ENCODE data around the gene NOS3. TPM values are rescaled to one million over a fixed set of nuclear protein-coding genes. Genes with fewer than 3 reads are reported as not detected.
A peak's percentile ranks its signal among the peaks of the same experiment; 100 is the strongest.

The NOS3 gene
- total and polyA plus RNA-seq, 9 of the 15 experiments (the other 6 are each of a cell fraction or from before 2014, with no cell fraction given) = 1.1 to 121 (median 23.6) TPM

- TF ChIP-seq ZBTB12 (CRISPR knock-in tag; IDR thresholded peaks at IDR 0.05) (0 out of 2 replicates have a peak, but pooled peaks have one; percentile 3), POU5F1 (IDR thresholded peaks at IDR 0.05; ENCODE audit: borderline replicate concordance, low read depth, low read length, partially characterized antibody) (no peak), NR1H2 (CRISPR knock-in tag; IDR thresholded peaks at IDR 0.05) (no peak), ILF3 (IDR thresholded peaks at IDR 0.05; ENCODE audit: borderline replicate concordance) (no peak), ZBTB17 (CRISPR knock-in tag; IDR thresholded peaks at IDR 0.05) (peak; percentile 29; the same call in 1 of the 2 replicates), MBD2 (IDR thresholded peaks at IDR 0.05; ENCODE audit: borderline replicate concordance, low read depth) (0 out of 2 replicates have a peak, but pooled peaks have one; percentile 11), FOXM1 (IDR thresholded peaks at IDR 0.05; ENCODE audit: low read depth) (no peak), FOXM1 (CRISPR knock-in tag; IDR thresholded peaks at IDR 0.05; ENCODE audit: low read depth) (0 out of 2 replicates have a peak, but pooled peaks have one; percentile 50), ZBTB9 (CRISPR knock-in tag; IDR thresholded peaks at IDR 0.05) (0 out of 2 replicates have a peak, but pooled peaks have one; percentile 31), ZNF707 (CRISPR knock-in tag; conservative IDR thresholded peaks at IDR 0.05) (no peak), NBN (IDR thresholded peaks at IDR 0.05; ENCODE audit: low read depth) (no peak), SRF (CRISPR knock-in tag; IDR thresholded peaks at IDR 0.05) (no peak), PBX2 (CRISPR knock-in tag; IDR thresholded peaks at IDR 0.05; ENCODE audit: low read depth) (no peak), PBX2 (tag; conservative IDR thresholded peaks at IDR 0.05; ENCODE audit: low read depth) (no peak), ZNF717 (CRISPR knock-in tag; IDR thresholded peaks at IDR 0.05) (no peak), FOXA1 (IDR thresholded peaks at IDR 0.05; ENCODE audit: borderline replicate concordance) (no peak), HMGN3 (IDR thresholded peaks at IDR 0.05; ENCODE audit: borderline replicate concordance, extremely low read depth, insufficient read length, low read depth, low read length) (no peak), KDM5B (IDR thresholded peaks at IDR 0.05; ENCODE audit: insufficient replicate concordance, low read depth, low read length) (no peak)
- TF ChIP-seq, protein P1, sequence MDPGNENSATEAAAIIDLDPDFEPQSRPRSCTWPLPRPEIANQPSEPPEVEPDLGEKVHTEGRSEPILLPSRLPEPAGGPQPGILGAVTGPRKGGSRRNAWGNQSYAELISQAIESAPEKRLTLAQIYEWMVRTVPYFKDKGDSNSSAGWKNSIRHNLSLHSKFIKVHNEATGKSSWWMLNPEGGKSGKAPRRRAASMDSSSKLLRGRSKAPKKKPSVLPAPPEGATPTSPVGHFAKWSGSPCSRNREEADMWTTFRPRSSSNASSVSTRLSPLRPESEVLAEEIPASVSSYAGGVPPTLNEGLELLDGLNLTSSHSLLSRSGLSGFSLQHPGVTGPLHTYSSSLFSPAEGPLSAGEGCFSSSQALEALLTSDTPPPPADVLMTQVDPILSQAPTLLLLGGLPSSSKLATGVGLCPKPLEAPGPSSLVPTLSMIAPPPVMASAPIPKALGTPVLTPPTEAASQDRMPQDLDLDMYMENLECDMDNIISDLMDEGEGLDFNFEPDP (CRISPR knock-in tag; IDR thresholded peaks at IDR 0.05) = 0 out of 2 replicates have a peak, but pooled peaks have one; percentile 16
These were observed 33.4 kb upstream of the NOS3 start (continued) for GRCh38 chr7:150957133-150958020.

Measured in K562 (cell line).